PC-3 (cell line): Measurements from ENCODE around the gene SVBP.

ENCODE experiments used
- CTCF ChIP-seq: fragments of 300-600 bp; sonication (generic); conservative IDR thresholded peaks from 2 replicates; pipeline ENCODE4 v1.5.1; 2017; ENCODE audit warnings: antibody characterized with exemption, low read depth, mild to moderate bottlenecking, low read length
- EZH2 ChIP-seq: fragments of 300-600 bp; sonication (generic); IDR thresholded peaks from one replicate; pipeline ENCODE4 v1.6.1; 2017; ENCODE audit warnings: antibody characterized with exemption, mild to moderate bottlenecking, low read length; ENCODE audit not compliant: unreplicated experiment

GRCh38 chr1:42849944-42850343 is 32.7 kb upstream of the SVBP start:
- no peak for TF ChIP-seq CTCF
- no peak for TF ChIP-seq EZH2
